ENCODE data around the gene ZBTB7B.

GRCh38 chr1:155009221-155009711, 6.7 kb downstream of the ZBTB7B start:
- TF ChIP-seq CTCF (IDR thresholded peaks at IDR 0.05) (no peak), EZH2 (IDR thresholded peaks at IDR 0.05; ENCODE audit: borderline replicate concordance, insufficient read depth, low read depth, low read length, poor library complexity, severe bottlenecking) (no peak)
